HL-60 (cell line): ENCODE measurements around the gene P2RX3.

Experiments
- CTCF ChIP-seq: IDR thresholded peaks from one replicate; pipeline ENCODE4 v1.5.1; 2011; ENCODE audit warnings: low read length, control low read depth, inconsistent platforms; ENCODE audit not compliant: insufficient read depth
- POLR2AphosphoS5 ChIP-seq: IDR thresholded peaks from 2 replicates; pipeline ENCODE4 v1.6.1; 2012; ENCODE audit warnings: low read depth

GRCh38 chr11:57332694-57333440 is 5.3 kb upstream of the P2RX3 start:
- TF ChIP-seq CTCF (no peak), POLR2AphosphoS5 (no peak)
